ENCODE measurements around the gene C16orf54. TPM values are rescaled to one million over a fixed set of nuclear protein-coding genes. Genes with fewer than 3 reads are reported as not detected.
"Not testable (repeated sequence)": the region's sequence is repeated elsewhere in the genome, so short reads cannot be mapped to it uniquely, and the experiment has no call there.

C16orf54 gene
- total and polyA plus RNA-seq, 2 donors (not counting 1 experiment from before 2014, with no cell fraction given) = not detected

DNA sequence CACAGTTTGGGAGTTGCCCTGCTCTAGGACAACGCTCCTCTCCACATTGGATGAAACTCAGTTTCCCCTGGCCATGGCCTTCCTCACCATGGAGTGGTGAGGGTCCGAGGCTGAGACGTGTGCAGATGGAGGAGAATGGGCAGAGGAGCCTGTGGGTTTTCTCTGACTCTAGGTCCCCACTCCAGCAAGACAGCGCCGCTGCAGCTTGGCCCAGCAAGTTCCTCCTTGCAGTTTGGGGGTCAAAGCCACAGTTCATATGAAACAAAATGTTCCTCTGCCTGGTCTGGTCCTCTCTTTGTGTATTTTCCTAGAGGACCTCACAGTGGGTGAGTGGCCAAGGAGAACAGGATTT is 2.3 kb downstream of the C16orf54 start:
- no peak for DNase-seq (ENCODE audit: low read depth in 2 of 2)
- Histone ChIP-seq H3K36me3 (ENCODE audit: control insufficient read depth, insufficient read depth, low read length) (no peaks in the 10 kb centered on the region), H3K27me3 (ENCODE audit: control insufficient read depth, insufficient read depth, low read length) (peaks cover 3% of the 10 kb centered on the region), H4K20me1 (ENCODE audit: control insufficient read depth, extremely low read depth, insufficient read depth, low read length) (no peaks in the 10 kb centered on the region), H3K9me3 (ENCODE audit: control insufficient read depth, insufficient read depth, low read depth, low read length) (no peaks in the 10 kb centered on the region), H3K4me2 (ENCODE audit: extremely low read depth, insufficient read depth, low read length) (no peak overlapping the region), H2AFZ (ENCODE audit: low read length) (no peak overlapping the region), H3K4me3 (replicated peaks in 1 of 4; ENCODE audit: control extremely low read depth in 1 of 4, insufficient read depth in 1 of 4, low read depth in 3 of 4, low read length in 4 of 4) (no peak overlapping the region), H3K27ac (ENCODE audit: insufficient read depth, low read length) (no peak overlapping the region), H3K9ac (ENCODE audit: insufficient read depth, low read length) (no peak overlapping the region), H3K79me2 (ENCODE audit: control insufficient read depth, insufficient read depth, low read length) (no peaks in the 10 kb centered on the region), H3K4me1 (ENCODE audit: control insufficient read depth, extremely low read depth, insufficient read depth, low read length) (no peaks in the 10 kb centered on the region)
- TF ChIP-seq EZH2 (IDR thresholded peaks at IDR 0.05; ENCODE audit: low read length, missing control alignments) = no peak
- TF ChIP-seq, protein P1, sequence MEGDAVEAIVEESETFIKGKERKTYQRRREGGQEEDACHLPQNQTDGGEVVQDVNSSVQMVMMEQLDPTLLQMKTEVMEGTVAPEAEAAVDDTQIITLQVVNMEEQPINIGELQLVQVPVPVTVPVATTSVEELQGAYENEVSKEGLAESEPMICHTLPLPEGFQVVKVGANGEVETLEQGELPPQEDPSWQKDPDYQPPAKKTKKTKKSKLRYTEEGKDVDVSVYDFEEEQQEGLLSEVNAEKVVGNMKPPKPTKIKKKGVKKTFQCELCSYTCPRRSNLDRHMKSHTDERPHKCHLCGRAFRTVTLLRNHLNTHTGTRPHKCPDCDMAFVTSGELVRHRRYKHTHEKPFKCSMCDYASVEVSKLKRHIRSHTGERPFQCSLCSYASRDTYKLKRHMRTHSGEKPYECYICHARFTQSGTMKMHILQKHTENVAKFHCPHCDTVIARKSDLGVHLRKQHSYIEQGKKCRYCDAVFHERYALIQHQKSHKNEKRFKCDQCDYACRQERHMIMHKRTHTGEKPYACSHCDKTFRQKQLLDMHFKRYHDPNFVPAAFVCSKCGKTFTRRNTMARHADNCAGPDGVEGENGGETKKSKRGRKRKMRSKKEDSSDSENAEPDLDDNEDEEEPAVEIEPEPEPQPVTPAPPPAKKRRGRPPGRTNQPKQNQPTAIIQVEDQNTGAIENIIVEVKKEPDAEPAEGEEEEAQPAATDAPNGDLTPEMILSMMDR (conservative IDR thresholded peaks at IDR 0.05 in 1 of 2, IDR thresholded peaks at IDR 0.05 in 1 of 2; ENCODE audit: low read depth in 1 of 2, low read length in 2 of 2) = no peak

- no peak for DNase-seq (ENCODE audit: low read depth in 2 of 2)
- Histone ChIP-seq H3K9me3 (ENCODE audit: control insufficient read depth, insufficient read depth, low read depth, low read length) (no peaks in the 10 kb centered on the region), H3K79me2 (ENCODE audit: control insufficient read depth, insufficient read depth, low read length) (no peaks in the 10 kb centered on the region), H2AFZ (ENCODE audit: low read length) (no peak overlapping the region), H3K4me1 (ENCODE audit: control insufficient read depth, extremely low read depth, insufficient read depth, low read length) (no peaks in the 10 kb centered on the region), H4K20me1 (ENCODE audit: control insufficient read depth, extremely low read depth, insufficient read depth, low read length) (no peaks in the 10 kb centered on the region), H3K27me3 (ENCODE audit: control insufficient read depth, insufficient read depth, low read length) (peaks cover 3% of the 10 kb centered on the region), H3K9ac (ENCODE audit: insufficient read depth, low read length) (no peak overlapping the region), H3K4me3 (replicated peaks in 1 of 4; ENCODE audit: control extremely low read depth in 1 of 4, insufficient read depth in 1 of 4, low read depth in 3 of 4, low read length in 4 of 4) (no peak overlapping the region), H3K27ac (ENCODE audit: insufficient read depth, low read length) (no peak overlapping the region), H3K4me2 (ENCODE audit: extremely low read depth, insufficient read depth, low read length) (no peak overlapping the region), H3K36me3 (ENCODE audit: control insufficient read depth, insufficient read depth, low read length) (no peaks in the 10 kb centered on the region)
- TF ChIP-seq, protein P1 (conservative IDR thresholded peaks at IDR 0.05 in 1 of 2, IDR thresholded peaks at IDR 0.05 in 1 of 2; ENCODE audit: low read depth in 1 of 2, low read length in 2 of 2) = no peak
- no peak for TF ChIP-seq EZH2 (IDR thresholded peaks at IDR 0.05; ENCODE audit: low read length, missing control alignments)
Observed at GRCh38 chr16:29742683-29743275, 3.0 kb downstream of the C16orf54 start.

GRCh38 chr16:29740630-29741015 is 5.2 kb downstream of the C16orf54 start:
- not testable (repeated sequence) for H3K9me3 ChIP-seq (ENCODE audit: control insufficient read depth, insufficient read depth, low read depth, low read length); H3K27me3 ChIP-seq (ENCODE audit: control insufficient read depth, insufficient read depth, low read length); H3K9ac ChIP-seq (ENCODE audit: insufficient read depth, low read length); H4K20me1 ChIP-seq (ENCODE audit: control insufficient read depth, extremely low read depth, insufficient read depth, low read length); H3K79me2 ChIP-seq (ENCODE audit: control insufficient read depth, insufficient read depth, low read length); H3K27ac ChIP-seq (ENCODE audit: insufficient read depth, low read length); DNase-seq (ENCODE audit: low read depth in 2 of 2); H3K4me3 ChIP-seq (replicated peaks in 1 of 4; ENCODE audit: control extremely low read depth in 1 of 4, insufficient read depth in 1 of 4, low read depth in 3 of 4, low read length in 4 of 4); H3K36me3 ChIP-seq (ENCODE audit: control insufficient read depth, insufficient read depth, low read length); H3K4me2 ChIP-seq (ENCODE audit: extremely low read depth, insufficient read depth, low read length); H3K4me1 ChIP-seq (ENCODE audit: control insufficient read depth, extremely low read depth, insufficient read depth, low read length); H2AFZ ChIP-seq (ENCODE audit: low read length)

DNA sequence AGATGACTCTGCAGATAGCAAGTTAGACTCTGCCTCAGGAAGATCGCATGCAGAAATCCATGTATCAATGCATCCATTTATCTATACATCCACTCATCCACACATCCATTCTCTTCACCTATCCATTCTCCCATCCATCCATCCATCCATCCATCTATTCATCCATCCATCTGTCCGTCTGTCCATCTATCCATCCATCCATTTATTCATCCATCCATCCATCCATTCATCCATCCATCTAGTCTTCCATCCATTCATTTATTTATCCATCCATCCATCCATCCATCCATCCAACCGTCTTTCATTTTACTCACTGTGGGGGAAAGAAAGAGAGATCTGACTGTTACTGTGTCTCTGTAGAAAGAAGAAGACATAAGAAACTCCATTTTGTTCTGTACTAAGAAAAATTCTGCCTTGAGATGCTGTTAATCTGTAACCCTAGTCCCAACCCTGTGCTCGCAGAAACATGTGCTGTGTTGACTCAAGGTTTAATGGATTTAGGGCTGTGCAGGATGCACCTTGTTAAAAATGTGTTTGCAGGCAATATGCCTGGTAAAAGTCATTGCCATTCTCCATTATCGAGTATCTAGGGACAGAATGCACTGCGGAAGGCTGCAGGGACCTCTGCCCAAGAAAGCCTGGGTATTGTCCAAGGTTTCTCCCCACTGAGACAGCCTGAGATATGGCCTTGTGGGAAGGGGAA is 5.7 kb downstream of the C16orf54 start:
- H4K20me1 ChIP-seq (ENCODE audit: control insufficient read depth, extremely low read depth, insufficient read depth, low read length); H2AFZ ChIP-seq (ENCODE audit: low read length); H3K36me3 ChIP-seq (ENCODE audit: control insufficient read depth, insufficient read depth, low read length); H3K9ac ChIP-seq (ENCODE audit: insufficient read depth, low read length); H3K9me3 ChIP-seq (ENCODE audit: control insufficient read depth, insufficient read depth, low read depth, low read length); H3K27me3 ChIP-seq (ENCODE audit: control insufficient read depth, insufficient read depth, low read length); H3K79me2 ChIP-seq (ENCODE audit: control insufficient read depth, insufficient read depth, low read length); H3K4me3 ChIP-seq (replicated peaks in 1 of 4; ENCODE audit: control extremely low read depth in 1 of 4, insufficient read depth in 1 of 4, low read depth in 3 of 4, low read length in 4 of 4); H3K27ac ChIP-seq (ENCODE audit: insufficient read depth, low read length); H3K4me2 ChIP-seq (ENCODE audit: extremely low read depth, insufficient read depth, low read length); H3K4me1 ChIP-seq (ENCODE audit: control insufficient read depth, extremely low read depth, insufficient read depth, low read length); DNase-seq (ENCODE audit: low read depth in 2 of 2): not testable (repeated sequence)
